Cortex of kidney (tissue), 1 donor: ENCODE results near the gene TTYH3.

ENCODE experiments used
- DNase-seq: peaks from one replicate; lab custom pipeline; 2025; lab: John Stamatoyannopoulos, UW

The TTYH3 gene

GRCh38 chr7:2616387-2617324 is 15.1 kb upstream of the TTYH3 start:
- DNase-seq = no peak

- no peak for DNase-seq
Measured at GRCh38 chr7:2617325-2617905, 14.4 kb upstream of the TTYH3 start.

GRCh38 chr7:2619116-2619515 is 12.7 kb upstream of the TTYH3 start:
- DNase-seq = no peak

- no peak for DNase-seq
Measured at GRCh38 chr7:2621061-2621828, 10.5 kb upstream of the TTYH3 start.

- no peak for DNase-seq
Measured at GRCh38 chr7:2621948-2622640, 9.7 kb upstream of the TTYH3 start.

GRCh38 chr7:2622869-2623697 is 8.7 kb upstream of the TTYH3 start:
- no peak for DNase-seq

GRCh38 chr7:2623698-2624014 is 8.1 kb upstream of the TTYH3 start:
- no peak for DNase-seq

- DNase-seq = no peak
Measured at GRCh38 chr7:2624293-2624886, 7.4 kb upstream of the TTYH3 start.

GRCh38 chr7:2626498-2627117 is 5.2 kb upstream of the TTYH3 start:
- DNase-seq = no peak

- DNase-seq = no peak
Measured at GRCh38 chr7:2627258-2628129, 4.3 kb upstream of the TTYH3 start.

- DNase-seq = no peak
Measured at GRCh38 chr7:2628130-2628482, 3.7 kb upstream of the TTYH3 start.

GRCh38 chr7:2628891-2629290 is 2.9 kb upstream of the TTYH3 start:
- no peak for DNase-seq

GRCh38 chr7:2629746-2630681 is 1.8 kb upstream of the TTYH3 start:
- no peak for DNase-seq

GRCh38 chr7:2632733-2633537 is 1.1 kb downstream of the TTYH3 start:
- DNase-seq = no peak

GRCh38 chr7:2633538-2634266 is 1.9 kb downstream of the TTYH3 start:
- DNase-seq = no peak

GRCh38 chr7:2634267-2635145 is 2.7 kb downstream of the TTYH3 start:
- DNase-seq = no peak
